ENCODE measurements around the gene KRTAP10-1. TPM values are rescaled to one million over a fixed set of nuclear protein-coding genes. Genes with fewer than 3 reads are reported as not detected.

The KRTAP10-1 gene
- total RNA-seq, 1 experiment from 2014 or later, result not detected

DNA sequence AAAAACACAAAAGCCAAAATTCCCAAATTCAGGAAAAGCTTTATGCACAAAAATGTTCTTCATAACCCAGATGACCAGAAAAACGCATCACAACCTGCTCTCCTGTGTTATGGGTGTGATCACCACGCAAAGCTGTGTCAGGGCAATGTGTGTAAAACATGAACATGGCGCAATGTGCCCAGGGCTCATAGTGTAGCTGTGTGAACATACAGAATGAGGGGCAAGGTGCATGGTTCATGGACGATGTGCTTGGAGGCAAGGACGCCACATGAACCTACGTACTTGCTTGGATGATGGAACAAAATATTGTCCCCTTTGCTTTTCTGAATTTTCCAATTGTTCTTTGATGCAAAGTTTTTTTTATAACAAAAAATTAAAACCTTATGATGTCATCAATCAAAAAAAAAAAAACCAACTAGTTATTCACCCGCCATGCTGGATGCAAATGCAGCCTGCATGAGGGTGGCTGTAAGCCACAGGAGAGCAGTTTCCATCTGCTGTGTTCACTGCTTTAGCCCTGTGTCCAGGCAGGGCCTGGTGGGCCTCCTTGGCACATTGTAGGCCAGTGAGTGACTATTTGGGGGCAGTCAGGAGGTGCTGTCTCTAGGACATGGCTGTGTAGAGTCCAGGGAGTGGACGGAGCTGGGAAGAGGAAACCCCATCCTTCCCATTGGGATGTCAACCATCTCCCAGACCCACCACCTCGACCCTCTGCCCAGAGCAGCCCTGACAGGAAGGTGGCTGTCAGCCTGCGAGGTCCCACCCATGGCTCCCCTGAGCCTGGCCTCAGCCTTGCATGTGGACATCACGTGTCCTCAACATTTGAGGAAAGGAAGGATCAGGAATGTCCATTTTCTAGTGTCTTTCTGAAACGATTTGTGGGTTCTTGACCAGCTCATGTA is 13.6 kb downstream of the KRTAP10-1 start:
- H4K91ac ChIP-seq (ENCODE audit: insufficient read length, low read depth, low read length), result no peak overlapping the region
- H3K4ac ChIP-seq (ENCODE audit: low read depth, low read length), result no peak overlapping the region
- H3K4me1 ChIP-seq (ENCODE audit: insufficient read depth, low read length), result no peaks in the 10 kb centered on the region
- no peak overlapping the region for H2AFZ ChIP-seq (ENCODE audit: low read length)
- H4K20me1 ChIP-seq (ENCODE audit: control insufficient read depth, insufficient read depth, insufficient read length), result no peaks in the 10 kb centered on the region
- no peak overlapping the region for H2BK20ac ChIP-seq (ENCODE audit: low read depth, low read length, poor library complexity, severe bottlenecking)
- H3K4me2 ChIP-seq (ENCODE audit: insufficient read depth, insufficient read length, low read length), result no peak overlapping the region
- no peak overlapping the region for H4K5ac ChIP-seq (ENCODE audit: insufficient read length, low read depth, low read length)
- Mint-ChIP-seq H3K4me3 (no peak overlapping the region), H3K36me3 (ENCODE audit: insufficient read depth in 1 of 3, low read depth in 3 of 3) (no peaks in the 10 kb centered on the region), H3K9me3 (no peaks in the 10 kb centered on the region), H3K27me3 (ENCODE audit: low read depth) (peaks cover 7% of the 10 kb centered on the region), H3K4me1 (no peaks in the 10 kb centered on the region), H3K27ac (no peak overlapping the region)
- H3K9ac ChIP-seq (ENCODE audit: extremely low read depth, insufficient read length, low read length), result no peak overlapping the region
- no peaks in the 10 kb centered on the region for H3K79me2 ChIP-seq (ENCODE audit: insufficient read depth, low read length)
- H2BK5ac ChIP-seq (ENCODE audit: insufficient read length, low read length), result no peak overlapping the region
- WGBS (ENCODE audit: extremely low coverage, insufficient read length, low lambda C conversion rate), result no CpG with 5 or more reads among the region's 12 CpGs
- no peak overlapping the region for H2BK120ac ChIP-seq (ENCODE audit: low read depth, low read length, poor library complexity, severe bottlenecking)
- no peak overlapping the region for H3K18ac ChIP-seq (ENCODE audit: insufficient read length, low read depth, low read length)
- TF ChIP-seq, protein P1, sequence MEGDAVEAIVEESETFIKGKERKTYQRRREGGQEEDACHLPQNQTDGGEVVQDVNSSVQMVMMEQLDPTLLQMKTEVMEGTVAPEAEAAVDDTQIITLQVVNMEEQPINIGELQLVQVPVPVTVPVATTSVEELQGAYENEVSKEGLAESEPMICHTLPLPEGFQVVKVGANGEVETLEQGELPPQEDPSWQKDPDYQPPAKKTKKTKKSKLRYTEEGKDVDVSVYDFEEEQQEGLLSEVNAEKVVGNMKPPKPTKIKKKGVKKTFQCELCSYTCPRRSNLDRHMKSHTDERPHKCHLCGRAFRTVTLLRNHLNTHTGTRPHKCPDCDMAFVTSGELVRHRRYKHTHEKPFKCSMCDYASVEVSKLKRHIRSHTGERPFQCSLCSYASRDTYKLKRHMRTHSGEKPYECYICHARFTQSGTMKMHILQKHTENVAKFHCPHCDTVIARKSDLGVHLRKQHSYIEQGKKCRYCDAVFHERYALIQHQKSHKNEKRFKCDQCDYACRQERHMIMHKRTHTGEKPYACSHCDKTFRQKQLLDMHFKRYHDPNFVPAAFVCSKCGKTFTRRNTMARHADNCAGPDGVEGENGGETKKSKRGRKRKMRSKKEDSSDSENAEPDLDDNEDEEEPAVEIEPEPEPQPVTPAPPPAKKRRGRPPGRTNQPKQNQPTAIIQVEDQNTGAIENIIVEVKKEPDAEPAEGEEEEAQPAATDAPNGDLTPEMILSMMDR (conservative IDR thresholded peaks at IDR 0.05), result no peak
- H3K14ac ChIP-seq (ENCODE audit: insufficient read depth, low read length), result no peak overlapping the region
- H3K23me2 ChIP-seq (ENCODE audit: insufficient read length, low read depth, low read length, poor library complexity, severe bottlenecking), result no peaks in the 10 kb centered on the region
- DNase-seq, result no peak
- no peak overlapping the region for H3K56ac ChIP-seq (ENCODE audit: insufficient read length, low read depth, low read length)
- no peaks in the 10 kb centered on the region for H3K27me3 ChIP-seq (ENCODE audit: insufficient read depth, low read length)
- H2AK5ac ChIP-seq (ENCODE audit: insufficient read length, low read length), result no peak overlapping the region
- no peak overlapping the region for H2BK12ac ChIP-seq (ENCODE audit: insufficient read length, low read depth, low read length)
- no peak overlapping the region for H2BK15ac ChIP-seq (ENCODE audit: low read depth, low read length)
- no peaks in the 10 kb centered on the region for H3K9me3 ChIP-seq (ENCODE audit: control insufficient read depth, low read depth, low read length)
- H3K23ac ChIP-seq (ENCODE audit: insufficient read length, low read depth, low read length), result no peak overlapping the region
- H3T11ph ChIP-seq (ENCODE audit: low read length), result no peak overlapping the region
- no peak overlapping the region for H4K8ac ChIP-seq (replicated peaks; ENCODE audit: insufficient read length, low read depth, low read length)
- H3K79me1 ChIP-seq (ENCODE audit: insufficient read depth, low read depth, low read length, poor library complexity, severe bottlenecking), result no peaks in the 10 kb centered on the region
- no peak overlapping the region for H3K27ac ChIP-seq (ENCODE audit: insufficient read length, low read depth, low read length)
